NCI-H187 treated with DMSO at 0.1 percent for 48 hours (cell line): ENCODE measurements around the gene PPY.
A peak's percentile ranks its signal among the peaks of the same experiment; 100 is the strongest.
"Not testable (repeated sequence)": the region's sequence is repeated elsewhere in the genome, so short reads cannot be mapped to it uniquely, and the experiment has no call there.

ENCODE experiments used
- DNase-seq: peaks from one replicate; lab custom pipeline; 2025; lab: John Stamatoyannopoulos, UW

Gene PPY, protein sequence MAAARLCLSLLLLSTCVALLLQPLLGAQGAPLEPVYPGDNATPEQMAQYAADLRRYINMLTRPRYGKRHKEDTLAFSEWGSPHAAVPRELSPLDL

DNA sequence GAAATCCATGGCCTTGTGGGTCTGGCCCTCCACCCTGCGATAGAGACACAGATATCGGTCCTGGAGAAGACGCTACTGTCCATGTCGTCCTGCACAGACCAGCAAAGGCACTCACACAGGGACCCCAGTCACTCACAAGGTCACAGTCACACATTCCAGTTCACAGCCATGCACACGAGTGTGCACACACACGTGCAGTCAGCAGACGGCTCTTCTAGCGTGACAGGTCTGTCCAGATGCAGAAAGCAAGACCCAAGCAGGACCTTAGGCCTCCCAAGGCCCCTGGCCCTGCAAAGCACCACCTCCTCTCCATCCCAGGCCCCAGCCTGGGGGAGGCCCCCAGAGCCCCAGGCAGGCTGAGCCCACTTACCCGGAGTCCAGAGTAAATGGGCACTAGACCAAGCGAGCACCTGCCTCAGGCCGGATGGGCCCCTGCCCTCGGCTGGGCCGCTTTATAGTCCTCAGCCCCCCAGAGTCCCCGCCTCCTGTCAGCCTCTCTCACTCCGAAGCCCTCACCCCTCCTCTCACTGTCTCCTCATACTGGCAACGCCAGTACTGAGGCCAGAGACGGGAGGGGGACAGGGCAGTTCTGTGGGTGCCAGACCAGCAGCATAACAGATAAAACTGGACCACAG lies at the start of gene PPY:
Gene PPY (minus strand): TSS at position 426 of the 635 bp plus-strand sequence. CDS start 822 bp downstream, outside the sequence.
- DNase-seq = no peak

DNA sequence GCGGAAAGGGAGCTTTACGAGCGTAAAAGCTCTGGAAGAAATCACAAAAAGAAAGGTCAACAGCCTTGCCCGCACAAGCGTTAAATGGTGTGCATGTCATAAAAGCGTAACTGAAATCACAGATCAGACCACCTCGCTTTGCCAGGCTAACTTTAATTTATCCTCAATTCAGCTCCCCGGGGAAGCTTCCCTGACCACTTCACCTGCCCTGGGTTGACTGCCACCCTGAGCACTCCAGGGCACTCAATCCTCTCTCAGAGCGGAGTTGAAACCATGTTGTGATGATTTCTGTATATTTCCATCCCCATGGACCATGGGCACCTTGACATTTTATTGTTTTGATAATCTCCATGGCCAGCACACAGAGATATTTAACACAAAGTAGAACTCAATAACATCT lies 46.0 kb upstream of the PPY start:
- peak; percentile 30 for DNase-seq

DNA sequence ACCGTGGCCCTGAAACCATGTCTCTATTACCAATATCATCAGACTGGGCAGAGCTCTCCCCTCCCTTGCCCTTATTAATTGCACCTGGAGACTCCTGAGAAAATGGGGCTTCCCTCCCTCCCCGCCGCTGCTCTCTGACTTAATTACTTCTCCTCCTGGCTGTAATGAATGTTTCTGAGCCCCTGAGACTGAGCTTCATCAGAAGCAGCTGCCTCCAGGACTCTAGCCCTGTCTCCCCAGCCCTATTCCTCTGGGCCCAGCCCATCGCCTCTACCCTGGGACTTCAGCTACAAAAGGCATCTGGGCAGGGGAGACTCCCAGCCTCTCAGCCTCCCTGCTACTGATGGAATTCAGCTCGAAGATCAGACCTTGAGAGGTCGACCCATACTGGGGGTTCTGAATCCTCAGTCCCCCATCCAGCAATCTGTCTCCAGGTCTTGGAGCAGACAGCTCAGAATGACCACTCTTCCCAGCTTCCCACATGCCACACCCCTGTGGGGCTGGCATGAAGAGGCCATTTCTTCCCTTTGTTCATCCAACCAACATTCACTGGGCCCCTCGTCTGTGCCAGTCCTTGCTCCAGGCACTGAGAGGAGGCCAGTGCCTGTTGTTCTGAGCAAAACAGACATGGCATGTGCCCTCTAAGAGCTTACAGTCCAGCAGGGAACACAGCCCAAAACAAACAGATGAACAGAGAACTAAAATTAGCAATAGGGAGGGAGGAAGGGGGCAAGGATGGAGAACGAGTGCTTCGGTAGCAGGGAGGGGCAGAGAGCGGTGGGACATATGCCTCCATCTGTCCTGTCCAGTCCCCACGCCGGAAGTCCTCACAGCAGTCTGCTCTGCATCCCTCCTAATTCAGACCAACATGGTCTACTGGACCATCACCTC lies 45.1 kb upstream of the PPY start:
- no peak for DNase-seq

DNA sequence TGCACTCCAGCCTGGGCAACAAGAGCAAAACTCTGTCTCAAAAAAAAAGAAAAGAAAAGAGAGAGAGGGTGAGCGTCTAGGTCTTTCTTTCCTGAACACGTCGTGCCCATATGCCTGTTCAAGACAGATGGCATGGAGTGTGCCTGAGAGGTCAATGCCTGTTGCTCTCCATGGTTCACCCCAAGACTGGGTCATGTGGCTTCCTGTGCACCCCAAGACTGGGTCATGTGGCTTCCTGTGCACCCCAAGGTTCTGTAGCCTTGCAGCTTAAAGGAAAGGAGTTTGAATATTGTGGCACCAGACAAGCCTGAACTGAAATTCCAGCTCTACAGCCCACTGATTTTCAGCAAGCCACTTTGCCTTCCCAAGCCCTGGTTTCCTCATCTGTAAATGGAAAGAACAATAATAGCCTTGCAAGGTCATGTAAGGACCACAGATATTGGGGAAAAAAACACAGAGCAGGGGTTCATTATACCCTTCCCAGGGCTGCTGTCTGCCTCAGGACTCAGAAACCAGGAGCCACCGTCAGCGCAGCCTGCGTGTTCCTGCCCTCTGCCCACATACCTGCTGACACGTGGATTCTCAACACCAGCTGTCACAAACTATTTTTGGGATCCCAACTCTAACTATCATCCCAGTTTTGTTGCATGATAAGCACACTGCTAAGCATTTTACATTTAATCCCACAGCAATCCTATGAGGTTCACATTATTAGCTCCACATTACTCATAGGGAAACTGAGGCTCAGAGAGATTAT lies 44.1 kb upstream of the PPY start:
- DNase-seq = no peak

DNA sequence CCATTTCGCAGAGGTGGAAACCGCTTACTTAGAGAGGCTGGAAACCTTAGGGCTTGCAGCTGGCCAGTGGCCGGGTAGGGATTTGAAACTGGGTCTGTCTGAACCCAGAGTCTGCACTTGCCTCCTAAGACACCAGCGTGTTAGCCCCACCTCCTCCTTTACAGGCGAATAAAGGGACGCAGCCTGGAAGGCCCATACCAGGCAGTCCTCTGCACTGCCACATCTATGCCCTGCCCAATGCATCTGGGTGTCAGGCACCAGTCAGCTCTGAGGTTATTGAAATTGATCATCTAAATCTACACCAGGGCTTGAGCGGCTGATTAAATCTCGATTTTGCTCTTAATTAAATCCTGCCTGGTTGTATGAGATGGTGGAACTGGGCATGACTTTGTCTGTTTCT lies 42.2 kb upstream of the PPY start:
- DNase-seq = no peak

DNA sequence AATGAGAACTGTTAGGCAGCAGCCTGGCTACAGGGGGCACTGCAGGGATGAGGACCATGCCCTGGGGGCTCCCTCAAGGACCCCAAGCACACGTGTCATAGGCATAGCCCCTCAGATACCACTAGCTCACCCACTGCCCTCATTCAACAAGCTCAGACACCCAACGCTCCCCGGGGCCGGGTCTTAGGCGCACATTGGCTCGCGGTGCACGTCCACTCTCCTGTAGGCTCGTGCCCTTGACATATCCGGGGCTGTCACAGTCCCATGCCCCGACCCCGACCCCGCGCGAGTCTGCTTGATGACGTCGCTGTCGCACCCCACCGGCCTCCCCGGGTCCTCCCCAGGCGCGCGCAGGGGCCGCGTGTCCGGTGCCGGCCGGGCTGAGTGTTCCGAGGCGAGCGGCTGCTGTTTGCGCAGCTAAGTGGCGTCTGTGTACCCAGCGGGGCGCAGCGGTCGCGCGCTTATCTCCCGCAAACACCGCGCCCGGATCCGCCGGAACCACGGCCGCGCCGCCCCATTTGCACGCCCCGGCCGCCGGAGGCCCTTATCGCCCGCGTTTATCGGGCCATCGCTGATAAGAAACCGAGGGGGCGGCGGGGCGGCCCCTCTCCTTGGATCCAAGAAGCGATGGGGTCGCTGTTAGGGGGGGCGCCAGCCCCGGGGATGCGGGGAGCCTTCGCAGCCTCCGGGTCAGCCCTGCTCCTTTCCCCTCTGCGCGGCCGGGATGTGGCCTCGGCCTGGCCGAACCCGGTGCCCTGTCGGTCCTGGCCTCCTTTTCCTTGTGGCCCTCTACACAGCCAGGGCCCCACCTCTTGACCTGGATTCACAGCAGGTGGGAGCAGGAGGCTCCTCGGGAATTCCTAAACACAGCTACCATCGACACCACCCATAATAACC lies 41.5 kb upstream of the PPY start:
- no peak for DNase-seq

DNA sequence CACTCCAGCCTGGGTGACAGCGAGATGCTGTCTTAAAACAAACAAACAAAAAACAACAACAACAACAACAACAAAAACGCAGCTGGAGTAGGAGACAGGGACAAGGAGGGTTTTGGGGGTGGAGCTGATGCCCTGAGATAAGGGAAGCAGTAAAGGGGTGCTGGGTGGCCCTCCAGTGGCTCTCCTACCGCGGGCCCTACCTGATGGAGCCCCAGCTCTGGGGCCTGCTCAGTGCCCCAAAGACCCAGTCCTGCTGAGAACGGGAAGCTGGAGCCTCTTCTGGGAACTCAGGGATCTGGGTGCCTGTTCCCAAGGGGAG lies 40.9 kb upstream of the PPY start:
- no peak for DNase-seq

DNA sequence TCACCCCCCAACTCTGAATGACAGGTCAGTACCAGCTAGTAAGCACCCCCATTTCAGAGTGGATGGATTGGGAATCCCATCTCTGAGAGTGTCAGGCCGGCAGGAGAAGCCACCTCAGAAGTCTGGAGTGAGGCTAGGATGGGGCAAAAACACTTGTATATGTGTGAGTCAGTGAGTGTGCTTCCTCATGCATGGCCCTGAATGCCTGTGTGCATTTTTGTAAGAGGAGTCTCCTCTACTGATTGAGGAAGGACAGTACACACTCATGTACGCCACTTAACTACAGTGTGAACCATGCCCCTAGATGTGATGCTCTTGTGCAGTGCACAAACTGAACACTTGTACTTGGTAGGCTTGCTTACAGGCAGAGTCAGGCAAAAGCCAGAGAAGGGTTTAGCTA lies 39.9 kb upstream of the PPY start:
- DNase-seq = no peak

DNA sequence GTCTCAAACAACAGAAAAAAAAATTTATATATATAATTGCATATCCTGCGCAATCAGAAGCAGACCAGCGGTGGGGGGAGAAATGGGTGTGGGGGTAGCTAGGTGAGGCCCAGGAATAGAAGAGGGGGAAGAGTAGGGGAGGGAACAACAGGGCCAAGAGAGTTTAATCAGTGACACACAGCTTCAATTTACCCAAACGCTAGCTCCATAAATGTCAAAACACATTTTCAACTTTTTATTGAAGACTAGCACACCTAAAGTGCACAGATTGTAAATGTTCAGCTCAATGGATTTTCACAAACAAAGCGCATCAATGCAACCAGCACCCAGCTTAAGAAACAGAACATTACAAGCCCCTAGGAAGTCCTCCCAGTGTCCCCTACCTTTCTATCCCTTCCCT lies 37.4 kb upstream of the PPY start:
- DNase-seq = no peak

DNA sequence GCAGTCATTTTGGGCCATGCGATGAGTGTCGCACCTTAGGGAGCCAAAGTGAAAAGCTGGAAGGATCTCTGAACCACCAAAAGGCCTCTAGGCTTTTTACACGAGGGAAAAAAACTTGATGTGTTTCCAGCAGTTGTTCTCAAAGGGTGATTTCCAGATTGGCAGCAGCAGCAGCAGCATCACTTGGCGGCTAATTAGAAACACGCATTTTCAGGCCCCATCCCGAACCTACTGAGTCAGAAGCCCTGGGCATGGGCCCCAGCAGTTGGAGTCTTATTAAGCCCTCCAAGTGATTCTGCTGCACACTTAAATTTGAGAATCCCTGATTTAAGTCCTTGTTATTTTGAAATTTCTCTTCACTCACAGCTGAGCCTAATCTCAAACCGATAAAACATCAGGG lies 36.7 kb upstream of the PPY start:
- DNase-seq = no peak

DNA sequence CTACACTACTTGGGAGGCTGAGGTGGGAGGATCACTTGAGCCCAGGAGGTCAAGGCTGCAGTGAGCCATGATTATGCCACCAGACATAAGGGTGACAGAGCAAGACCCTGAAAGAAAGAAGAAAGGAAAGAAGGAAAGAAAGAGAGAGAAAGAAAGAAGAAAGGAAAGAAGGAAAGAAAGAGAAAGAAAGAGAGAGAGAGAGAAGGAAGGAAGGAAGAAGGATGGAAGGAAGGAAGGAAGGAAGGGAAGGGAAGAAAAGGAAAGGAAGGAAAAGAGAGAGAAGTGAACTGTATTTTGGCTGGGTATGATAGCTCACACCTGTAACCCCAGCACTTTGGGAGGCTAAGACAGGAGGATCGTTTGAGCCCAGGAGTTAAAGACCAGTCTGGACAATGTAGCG lies 35.8 kb upstream of the PPY start:
- DNase-seq = no peak

DNA sequence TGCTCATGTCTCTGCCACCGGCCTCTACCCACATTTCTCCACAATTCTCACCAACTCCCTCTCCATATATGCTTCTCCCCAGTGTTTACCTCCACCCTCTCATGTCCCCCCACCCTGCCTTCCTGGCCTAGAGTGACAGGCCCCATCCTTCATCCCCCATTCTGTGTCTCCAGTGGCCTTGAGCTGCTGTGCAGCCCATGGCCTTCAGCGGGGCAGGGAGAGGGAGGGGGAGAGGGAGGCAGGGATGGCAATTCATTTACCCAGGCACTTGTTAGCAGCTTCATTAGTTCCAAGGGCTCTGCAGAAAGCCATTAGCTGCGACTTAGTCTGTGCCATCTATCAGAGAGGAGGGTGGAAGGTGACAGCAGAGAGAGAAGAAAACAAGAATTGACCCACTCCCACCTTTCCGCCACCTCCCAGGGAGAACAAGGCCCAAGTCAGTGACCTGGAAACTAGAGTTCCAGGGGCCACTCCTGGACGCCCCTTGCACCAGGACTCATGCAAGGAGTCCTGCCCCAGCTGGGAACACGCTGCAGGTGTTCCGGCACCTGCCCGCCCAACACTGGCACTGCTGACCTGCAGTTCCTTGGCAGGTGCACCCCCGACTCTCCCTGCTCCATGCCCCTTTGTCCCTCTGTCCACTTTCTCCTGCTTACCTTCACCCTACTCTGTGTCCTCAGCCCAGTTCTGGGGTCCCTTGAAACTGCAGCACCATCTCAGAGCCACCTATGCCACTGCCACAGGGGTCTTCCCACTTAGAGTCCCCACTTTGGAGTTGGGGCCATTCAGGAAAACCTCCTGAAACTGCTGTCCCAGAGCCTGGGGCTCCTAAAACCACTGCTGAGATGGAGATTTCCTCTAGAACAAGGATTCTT lies 34.9 kb upstream of the PPY start:
- no peak for DNase-seq

DNA sequence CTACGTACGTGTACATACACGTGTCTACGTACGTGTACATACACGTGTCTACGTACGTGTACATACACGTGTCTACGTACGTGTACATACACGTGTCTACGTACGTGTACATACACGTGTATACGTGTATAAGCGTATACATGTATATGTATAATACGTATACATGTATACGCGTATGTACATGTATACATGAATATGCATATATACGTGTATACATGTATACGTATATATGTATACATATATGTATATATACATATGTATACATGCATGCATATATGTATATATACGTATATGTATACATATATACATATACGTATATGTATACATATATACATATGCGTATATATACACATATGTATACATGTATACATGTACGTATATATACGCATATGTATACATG lies 33.6 kb upstream of the PPY start:
- DNase-seq = no peak

DNA sequence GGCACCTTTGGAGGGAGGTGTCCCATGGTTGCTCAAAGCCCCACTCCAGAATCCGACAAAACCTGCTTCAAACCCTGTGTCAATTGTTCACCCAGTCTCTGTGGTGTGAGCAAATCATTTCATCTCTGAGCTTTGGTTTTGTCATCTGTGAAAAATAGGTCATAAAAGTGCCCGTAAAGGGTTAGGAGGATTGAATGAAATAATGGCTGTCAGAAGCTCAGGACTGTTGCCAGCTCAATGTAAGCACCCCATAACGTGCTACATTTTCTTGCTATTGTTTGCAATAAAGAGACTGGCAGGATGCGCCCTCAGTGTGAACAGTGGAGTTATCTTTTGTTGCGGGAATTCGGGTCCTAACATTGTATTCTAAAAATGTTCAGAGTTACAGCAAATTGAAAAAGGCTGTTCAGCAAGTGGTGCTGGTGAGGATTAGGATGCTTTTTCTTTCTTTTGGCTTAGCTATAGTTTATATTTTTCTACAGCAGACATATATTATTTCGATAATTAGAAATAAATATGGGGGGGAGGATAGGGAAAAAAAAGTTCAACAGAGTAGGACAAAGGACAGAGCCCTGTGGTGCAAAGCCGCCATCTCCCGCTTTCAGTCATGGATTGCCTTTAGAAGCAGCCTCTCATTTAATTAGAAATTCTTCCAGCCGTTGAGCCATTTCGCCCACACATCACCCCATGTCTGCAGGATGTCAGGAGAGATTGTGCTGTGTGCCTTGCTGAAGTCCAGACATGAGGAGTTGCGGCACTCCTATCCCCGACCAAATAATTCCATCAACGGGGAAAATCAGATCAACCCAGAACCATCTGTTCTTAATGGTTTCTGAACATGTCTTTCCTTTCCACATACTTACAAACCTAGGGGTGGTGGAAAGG lies 32.3 kb upstream of the PPY start:
- no peak for DNase-seq

DNA sequence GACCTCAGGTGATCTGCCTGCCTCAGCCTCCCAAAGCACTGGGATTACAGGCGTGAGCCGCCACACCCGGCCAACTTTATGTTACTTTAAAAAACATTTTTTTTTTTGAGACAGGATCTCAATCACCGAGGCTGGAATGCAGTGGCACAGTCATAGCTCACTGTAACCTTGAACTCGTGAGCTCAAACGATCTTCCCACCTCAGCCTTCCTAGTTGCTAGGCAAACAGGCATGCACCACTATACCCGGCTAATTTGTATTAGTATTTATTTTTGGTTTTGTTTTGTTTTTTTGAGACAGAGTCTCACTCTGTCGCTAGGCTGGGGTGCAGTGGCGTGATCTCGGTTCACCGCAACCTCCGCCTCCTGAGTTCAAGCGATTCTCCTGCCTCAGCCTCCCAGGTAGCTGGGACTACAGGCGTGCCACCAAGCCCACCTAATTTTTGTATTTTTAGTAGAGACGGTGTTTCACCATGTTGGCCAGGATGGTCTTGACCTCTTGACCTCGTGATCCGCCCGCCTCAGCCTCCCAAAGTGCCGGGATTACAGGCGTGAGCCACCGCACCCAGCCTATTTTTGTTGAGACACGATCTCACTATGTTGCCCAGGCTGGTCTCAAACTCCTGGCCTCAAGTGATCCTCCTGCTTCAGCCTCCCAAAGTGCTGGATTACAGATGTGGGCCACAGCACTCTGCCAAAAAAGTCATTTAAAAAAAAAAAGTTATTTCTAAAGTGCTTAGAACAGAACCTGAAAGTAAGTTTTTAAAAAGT lies 30.4 kb upstream of the PPY start:
- not testable (repeated sequence) for DNase-seq

DNA sequence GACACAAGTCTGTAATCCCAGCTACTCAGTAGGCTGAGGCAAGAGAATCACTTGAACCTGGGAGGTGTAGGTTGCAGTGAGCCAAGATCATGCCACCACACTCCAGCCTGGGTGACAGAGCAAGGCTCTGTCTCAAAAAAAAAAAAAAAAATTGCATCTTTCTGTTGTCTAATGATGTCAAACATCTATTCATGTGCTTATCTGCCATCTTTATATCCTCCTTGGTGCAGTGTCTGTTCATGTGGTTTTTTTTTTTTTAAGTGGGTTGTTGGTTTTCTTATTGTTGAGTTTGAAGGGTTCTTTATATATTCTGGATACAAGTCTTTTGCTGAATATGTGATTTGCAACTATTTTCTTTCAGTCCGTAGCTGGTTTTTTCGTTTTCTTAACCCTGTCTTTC lies 29.2 kb upstream of the PPY start:
- DNase-seq = not testable (repeated sequence)

DNA sequence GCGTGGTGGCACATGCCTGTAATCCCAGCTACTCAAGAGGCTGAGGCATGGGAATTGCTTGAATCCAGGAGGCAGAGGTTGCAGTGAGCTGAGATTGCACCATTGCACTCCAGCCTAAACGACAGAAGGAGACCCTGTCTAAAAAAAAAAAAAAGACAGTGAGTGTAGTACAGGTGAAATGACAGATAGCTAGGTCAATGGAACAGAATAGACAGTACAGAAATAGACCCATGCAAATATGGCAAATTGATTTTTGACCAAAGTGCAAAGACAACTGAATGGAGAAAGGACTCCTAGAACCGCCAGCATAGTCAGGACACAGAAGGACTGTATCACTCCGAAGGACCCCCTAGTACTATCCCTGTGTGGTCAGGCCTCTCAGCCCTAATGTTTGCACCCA lies 28.1 kb upstream of the PPY start:
- DNase-seq = no peak

DNA sequence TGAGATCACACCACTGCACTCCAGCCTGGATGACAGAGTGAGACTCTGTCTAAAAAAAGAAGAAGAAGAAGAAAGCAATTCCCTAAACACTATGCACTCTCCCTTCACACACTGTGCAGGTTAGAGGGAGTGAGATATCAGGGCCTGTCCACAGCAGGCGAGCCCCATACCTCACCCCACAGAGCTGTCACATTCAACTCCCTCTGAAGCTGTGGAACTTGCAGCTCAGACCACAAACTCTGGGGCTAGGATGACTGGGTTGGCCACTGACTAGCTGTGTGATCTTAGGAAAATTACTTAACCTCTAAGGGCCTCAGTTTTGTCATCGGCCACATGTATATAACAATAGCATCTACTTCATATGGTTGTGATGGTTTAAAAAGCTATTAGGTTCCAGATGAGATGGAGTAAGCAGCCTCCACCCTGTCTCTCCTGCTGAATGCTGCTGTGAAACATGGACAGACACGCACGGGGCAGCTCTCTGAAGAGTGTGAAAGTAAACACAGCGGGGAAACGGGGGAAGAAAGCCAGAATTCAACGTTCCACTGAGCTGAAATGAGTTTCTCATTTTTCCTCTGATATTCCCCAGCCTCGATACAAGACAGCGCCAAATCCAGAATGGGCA lies 25.1 kb upstream of the PPY start:
- no peak for DNase-seq

DNA sequence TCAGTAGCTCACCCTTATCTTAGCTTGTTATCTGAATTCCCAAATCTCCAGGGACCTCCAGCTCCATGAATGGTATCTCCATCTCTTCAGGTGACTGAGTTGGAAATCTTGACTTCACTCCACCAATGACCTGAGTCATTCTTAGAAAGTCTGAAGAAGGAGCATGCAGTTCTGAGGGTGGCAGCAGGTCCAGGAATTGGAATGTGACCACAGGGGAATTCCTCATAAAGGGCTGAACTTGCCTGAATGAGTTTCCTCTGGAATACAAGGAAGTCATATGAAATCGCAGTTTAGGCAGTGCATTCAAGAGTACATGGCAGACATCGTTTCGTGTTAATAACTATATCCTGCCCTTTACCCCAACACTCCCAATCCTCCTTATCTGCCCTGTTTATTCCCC lies 24.0 kb upstream of the PPY start:
- no peak for DNase-seq
